HG02763 (cell line): ENCODE results near the gene HOXB7.

Source experiments
- ATAC-seq: cut with Tn5 transposase; IDR thresholded peaks from one replicate; pipeline ENCODE4 v1.9.1; 2021; ENCODE audit warnings: mild to moderate bottlenecking, moderate library complexity; ENCODE audit not compliant: unreplicated experiment

The HOXB7 gene

GRCh38 chr17:48624544-48625494 is 14.0 kb upstream of the HOXB7 start:
- ATAC-seq, result no peak

- no peak for ATAC-seq
These were observed 13.3 kb upstream of the HOXB7 start for GRCh38 chr17:48624118-48624517.

GRCh38 chr17:48623583-48623982 is 12.8 kb upstream of the HOXB7 start:
- ATAC-seq, result no peak

- no peak for ATAC-seq
These were observed 12.0 kb upstream of the HOXB7 start for GRCh38 chr17:48622857-48623256.

GRCh38 chr17:48621410-48622392 is 10.9 kb upstream of the HOXB7 start:
- no peak for ATAC-seq

GRCh38 chr17:48620461-48621139 is 9.8 kb upstream of the HOXB7 start:
- ATAC-seq, result no peak

GRCh38 chr17:48619826-48620449 is 9.1 kb upstream of the HOXB7 start:
- no peak for ATAC-seq

GRCh38 chr17:48618256-48618896 is 7.6 kb upstream of the HOXB7 start:
- no peak for ATAC-seq

GRCh38 chr17:48617471-48618255 is 6.8 kb upstream of the HOXB7 start:
- no peak for ATAC-seq

GRCh38 chr17:48616717-48617470 is 6.1 kb upstream of the HOXB7 start:
- ATAC-seq, result no peak

- ATAC-seq, result no peak
These were observed 5.3 kb upstream of the HOXB7 start for GRCh38 chr17:48615963-48616716.

- no peak for ATAC-seq
These were observed 4.5 kb upstream of the HOXB7 start, which contains the start of gene HOXB8 for GRCh38 chr17:48615047-48615962. Gene HOXB8, minus strand, starts transcription at chr17:48615292. Its CDS starts 588 bp downstream, at chr17:48614704.

- ATAC-seq, result no peak
These were observed 3.3 kb upstream of the HOXB7 start for GRCh38 chr17:48613862-48614694.

- no peak for ATAC-seq
These were observed 2.3 kb upstream of the HOXB7 start for GRCh38 chr17:48612854-48613691.

- ATAC-seq, result no peak
These were observed 1.6 kb upstream of the HOXB7 start for GRCh38 chr17:48612456-48612853.
